ENCODE measurements around the gene ARHGEF9. TPM values are rescaled to one million over a fixed set of nuclear protein-coding genes. Genes with fewer than 3 reads are reported as not detected.

The ARHGEF9 gene
- total RNA-seq, 4 donors from 2014 or later: 16.2 to 34.9 (median 24.4) TPM

GRCh38 chrX:63755892-63756291 lies 29.1 kb downstream of the ARHGEF9 start:
- Histone ChIP-seq H3K36me3 (no peaks in the 10 kb centered on the region), H3K27ac (peak overlapping the region; percentile 86 to 90), H3K9me3 (no peaks in the 10 kb centered on the region), H3K4me3 (no peak overlapping the region), H3K4me1 (no peaks in the 10 kb centered on the region), H3K27me3 (no peaks in the 10 kb centered on the region)
- intact Hi-C loops (cut with DNase I; ENCODE audit: low total_unique reads): no loop called here
- TF ChIP-seq, protein P1, sequence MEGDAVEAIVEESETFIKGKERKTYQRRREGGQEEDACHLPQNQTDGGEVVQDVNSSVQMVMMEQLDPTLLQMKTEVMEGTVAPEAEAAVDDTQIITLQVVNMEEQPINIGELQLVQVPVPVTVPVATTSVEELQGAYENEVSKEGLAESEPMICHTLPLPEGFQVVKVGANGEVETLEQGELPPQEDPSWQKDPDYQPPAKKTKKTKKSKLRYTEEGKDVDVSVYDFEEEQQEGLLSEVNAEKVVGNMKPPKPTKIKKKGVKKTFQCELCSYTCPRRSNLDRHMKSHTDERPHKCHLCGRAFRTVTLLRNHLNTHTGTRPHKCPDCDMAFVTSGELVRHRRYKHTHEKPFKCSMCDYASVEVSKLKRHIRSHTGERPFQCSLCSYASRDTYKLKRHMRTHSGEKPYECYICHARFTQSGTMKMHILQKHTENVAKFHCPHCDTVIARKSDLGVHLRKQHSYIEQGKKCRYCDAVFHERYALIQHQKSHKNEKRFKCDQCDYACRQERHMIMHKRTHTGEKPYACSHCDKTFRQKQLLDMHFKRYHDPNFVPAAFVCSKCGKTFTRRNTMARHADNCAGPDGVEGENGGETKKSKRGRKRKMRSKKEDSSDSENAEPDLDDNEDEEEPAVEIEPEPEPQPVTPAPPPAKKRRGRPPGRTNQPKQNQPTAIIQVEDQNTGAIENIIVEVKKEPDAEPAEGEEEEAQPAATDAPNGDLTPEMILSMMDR (IDR thresholded peaks at IDR 0.05): no peak
- no peak for TF ChIP-seq POLR2A (IDR thresholded peaks at IDR 0.05)
- no peak for DNase-seq

- intact Hi-C loops (cut with DNase I; ENCODE audit: low total_unique reads): no loop called here
- Histone ChIP-seq H3K9me3 (no peaks in the 10 kb centered on the region), H3K27me3 (no peaks in the 10 kb centered on the region), H3K27ac (peak overlapping the region; percentile 86 to 90), H3K4me3 (peak overlapping the region; percentile 45 to 58), H3K4me1 (no peaks in the 10 kb centered on the region), H3K36me3 (no peaks in the 10 kb centered on the region)
- DNase-seq: peak; percentile 89 to 91
- peak; percentile 58 to 63 for TF ChIP-seq POLR2A (IDR thresholded peaks at IDR 0.05)
- TF ChIP-seq, protein P1 (IDR thresholded peaks at IDR 0.05): no peak
Observed at GRCh38 chrX:63754860-63755579, 30.0 kb downstream of the ARHGEF9 start.

DNA sequence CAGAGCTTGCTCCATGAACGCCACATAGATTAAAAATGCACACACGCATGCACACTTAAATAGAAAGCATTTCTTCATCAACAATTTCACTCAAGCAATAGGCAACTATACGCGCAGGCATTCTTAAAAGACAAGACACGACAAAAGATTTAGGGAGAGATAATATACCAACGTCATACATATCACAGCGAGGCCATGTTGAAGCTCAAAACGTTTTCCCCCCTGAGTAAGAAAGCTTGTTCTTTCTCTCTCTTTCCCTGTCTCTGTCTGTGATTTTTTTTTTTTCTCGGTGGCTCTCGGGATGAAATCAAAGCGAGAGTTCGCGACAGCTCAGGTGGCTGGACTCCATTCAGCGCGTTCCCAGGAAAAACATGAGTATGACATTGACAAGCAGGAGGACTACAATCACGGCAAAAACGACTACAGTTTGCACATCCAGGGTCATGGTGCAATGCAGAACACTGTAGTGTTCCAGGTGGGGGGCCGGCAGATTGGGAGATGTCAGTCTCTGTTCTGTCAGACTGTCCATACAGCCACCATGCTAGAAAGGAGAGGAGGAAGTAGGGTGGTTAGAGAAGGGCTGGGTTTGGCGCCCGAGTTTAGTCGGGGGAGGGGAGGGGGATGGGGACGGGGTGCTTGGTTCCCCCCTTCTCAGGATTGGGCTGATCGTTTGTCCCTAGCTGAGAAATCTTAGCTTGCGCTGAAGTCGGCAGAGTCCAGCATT lies 30.7 kb downstream of the ARHGEF9 start:
- peak overlapping the region; percentile 86 to 90 for H3K27ac ChIP-seq
- H3K27me3 ChIP-seq: no peaks in the 10 kb centered on the region
- H3K9me3 ChIP-seq: no peaks in the 10 kb centered on the region
- TF ChIP-seq, protein P1 (IDR thresholded peaks at IDR 0.05): no peak
- TF ChIP-seq POLR2A (IDR thresholded peaks at IDR 0.05): no peak
- no peaks in the 10 kb centered on the region for H3K36me3 ChIP-seq
- no peak for DNase-seq
- peak overlapping the region; percentile 45 to 58 for H3K4me3 ChIP-seq
- intact Hi-C loops (cut with DNase I; ENCODE audit: low total_unique reads): no loop called here
- no peaks in the 10 kb centered on the region for H3K4me1 ChIP-seq

DNA sequence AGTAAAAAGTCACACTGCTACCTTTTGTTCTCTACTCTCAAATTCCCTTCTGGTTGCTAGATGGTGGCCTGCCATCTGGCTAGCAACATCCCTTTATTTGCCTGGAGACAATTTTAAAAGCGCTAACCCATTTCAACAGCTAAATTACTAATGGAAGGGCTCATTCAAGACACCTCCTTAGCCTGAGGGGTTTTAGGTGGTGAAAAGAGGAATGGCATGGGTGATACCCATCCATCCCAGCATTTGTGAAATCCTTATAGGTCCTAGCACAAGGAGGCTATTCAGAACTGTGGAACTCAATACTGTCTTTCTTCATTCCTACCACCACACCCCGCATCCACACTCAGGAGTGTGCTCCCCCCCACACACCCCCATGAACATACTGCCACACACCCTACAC lies 33.5 kb downstream of the ARHGEF9 start:
- Histone ChIP-seq H3K27me3 (no peaks in the 10 kb centered on the region), H3K9me3 (no peaks in the 10 kb centered on the region), H3K4me1 (no peaks in the 10 kb centered on the region), H3K36me3 (no peaks in the 10 kb centered on the region), H3K27ac (no peak overlapping the region), H3K4me3 (no peak overlapping the region)
- no peak for TF ChIP-seq POLR2A (IDR thresholded peaks at IDR 0.05)
- TF ChIP-seq, protein P1 (IDR thresholded peaks at IDR 0.05): no peak
- no peak for DNase-seq
- intact Hi-C loops (cut with DNase I; ENCODE audit: low total_unique reads): no loop called here

GRCh38 chrX:63750811-63751210 lies 34.2 kb downstream of the ARHGEF9 start:
- intact Hi-C loops (cut with DNase I; ENCODE audit: low total_unique reads): no loop called here
- Histone ChIP-seq H3K36me3 (no peaks in the 10 kb centered on the region), H3K9me3 (no peaks in the 10 kb centered on the region), H3K4me1 (no peaks in the 10 kb centered on the region), H3K27me3 (no peaks in the 10 kb centered on the region), H3K4me3 (no peak overlapping the region), H3K27ac (peak overlapping the region; percentile 5 to 50)
- TF ChIP-seq POLR2A (IDR thresholded peaks at IDR 0.05): no peak
- TF ChIP-seq, protein P1 (IDR thresholded peaks at IDR 0.05): no peak
- no peak for DNase-seq

Measured in uterus (tissue), 4 donors.